Hepatic stellate cell (primary cell): ENCODE results near the gene GPATCH2.
"Not testable (repeated sequence)": the region's sequence is repeated elsewhere in the genome, so short reads cannot be mapped to it uniquely, and the experiment has no call there.

Experiments used
- DNase-seq: peaks from one replicate; pipeline ENCODE4 v3.0.0; 2011; ENCODE audit warnings: low spot score

GPATCH2 gene

DNA sequence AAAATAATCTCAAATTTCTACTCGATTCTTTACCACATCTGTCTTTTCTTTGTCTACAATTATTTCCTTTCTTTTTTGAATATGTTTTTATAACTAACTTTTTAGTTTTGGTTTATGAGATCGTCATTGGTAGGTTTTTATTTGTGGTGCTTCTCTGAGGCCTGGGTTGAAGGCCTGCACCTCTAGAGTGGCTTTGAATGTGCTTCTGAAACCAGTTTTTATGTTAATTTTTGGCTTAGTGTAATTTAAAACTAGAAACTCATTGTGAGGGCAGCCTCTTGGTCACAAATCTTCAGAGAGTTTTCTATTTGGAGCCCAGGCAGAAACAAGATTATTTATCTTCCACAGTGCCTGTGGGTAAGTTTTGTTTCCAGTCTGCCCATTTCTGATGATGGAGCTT is 187.0 kb downstream of the GPATCH2 start:
- no peak for DNase-seq

DNA sequence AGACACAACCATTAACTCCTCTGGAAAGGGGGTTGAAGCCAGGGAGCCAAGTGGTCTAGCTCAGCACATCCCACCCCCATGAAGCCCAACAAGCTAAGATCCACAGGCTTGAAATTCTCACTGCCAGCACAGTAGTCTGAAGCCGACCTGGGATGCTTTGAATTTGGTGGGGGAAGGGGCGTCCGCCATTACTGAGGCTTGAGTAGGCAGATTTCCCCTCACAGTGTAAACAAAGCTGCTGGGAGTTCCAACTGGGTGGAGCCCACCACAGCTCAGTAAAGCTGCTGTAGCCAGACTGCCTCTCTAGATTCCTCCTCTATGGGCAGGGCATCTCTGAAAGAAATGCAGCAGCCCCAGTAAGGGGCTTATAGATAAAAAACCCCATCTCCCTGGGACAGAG is 193.5 kb downstream of the GPATCH2 start:
- no peak for DNase-seq

DNA sequence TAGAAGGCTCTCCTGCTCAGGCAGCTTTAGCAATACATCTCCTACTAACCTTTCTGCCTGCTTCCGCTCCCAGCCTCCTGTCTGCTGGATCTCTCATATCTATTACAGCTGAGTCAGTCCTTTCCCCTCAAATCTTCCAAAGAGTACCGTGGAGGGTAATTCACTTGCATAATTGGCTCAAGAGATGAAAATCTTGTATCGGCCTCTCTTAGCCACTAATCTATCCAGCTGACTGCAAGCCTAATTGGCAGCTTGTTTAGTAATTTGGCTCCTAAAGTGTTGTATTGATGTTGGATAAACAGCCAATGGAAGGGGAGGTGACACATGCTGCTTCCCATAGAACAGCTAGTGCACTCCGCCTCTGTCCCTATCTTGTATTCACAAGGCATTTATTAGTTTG is 195.7 kb downstream of the GPATCH2 start:
- no peak for DNase-seq

DNA sequence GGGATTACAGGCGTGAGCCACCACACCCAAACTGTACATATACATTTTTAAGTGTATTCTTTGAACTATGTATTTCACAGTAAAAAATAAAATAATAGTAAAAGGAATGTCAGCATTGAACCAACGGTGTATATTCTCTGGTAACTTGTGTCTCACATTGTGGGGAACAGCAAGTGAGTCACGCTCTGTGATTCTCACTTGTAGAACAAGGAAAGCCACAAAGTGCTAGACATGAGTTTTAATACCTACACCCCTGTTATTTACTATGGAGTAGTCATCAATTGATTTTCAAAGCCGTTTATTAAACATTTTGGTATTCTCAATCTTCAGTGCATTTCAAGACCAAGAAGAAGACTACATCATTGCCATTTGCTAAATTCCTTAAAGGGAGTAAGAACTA is 197.2 kb downstream of the GPATCH2 start:
- no peak for DNase-seq

DNA sequence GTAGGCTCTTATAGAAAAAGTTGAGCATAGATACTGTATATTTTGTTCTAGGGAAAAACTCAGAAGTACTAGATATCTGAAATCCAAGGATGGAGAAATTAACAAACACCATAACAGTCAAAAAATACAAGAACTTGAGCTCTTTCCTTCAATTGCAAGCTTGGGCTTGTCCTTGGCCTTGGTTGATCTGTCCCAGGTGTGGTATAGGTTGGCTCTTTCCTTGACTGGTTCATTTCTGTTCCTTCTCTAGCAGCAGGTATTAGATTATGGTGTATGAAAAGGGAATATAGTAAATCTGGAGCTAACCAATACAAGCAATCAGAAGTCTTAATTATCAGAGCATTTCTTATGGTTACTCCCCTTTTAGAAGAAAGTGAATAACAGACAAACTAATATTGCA is 198.6 kb downstream of the GPATCH2 start:
- no peak for DNase-seq

DNA sequence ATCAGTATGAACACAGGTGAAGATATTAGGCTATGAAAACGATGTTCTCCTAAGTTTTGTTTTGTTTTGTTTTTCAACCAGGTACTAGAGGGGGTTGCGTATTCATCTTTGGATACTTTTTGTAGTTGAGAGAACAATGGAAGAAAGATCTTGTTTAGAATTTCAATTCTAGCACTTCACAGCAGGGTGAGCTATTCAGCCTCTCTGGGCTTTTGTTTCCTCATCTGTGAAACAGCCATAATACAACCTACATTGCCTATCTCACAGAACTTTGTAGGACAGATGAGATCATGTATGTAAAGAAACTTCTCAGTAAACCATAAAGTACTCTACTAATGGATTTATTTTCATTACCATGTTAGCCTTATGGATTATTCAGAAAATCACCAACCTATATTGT is 199.5 kb downstream of the GPATCH2 start:
- DNase-seq = no peak

DNA sequence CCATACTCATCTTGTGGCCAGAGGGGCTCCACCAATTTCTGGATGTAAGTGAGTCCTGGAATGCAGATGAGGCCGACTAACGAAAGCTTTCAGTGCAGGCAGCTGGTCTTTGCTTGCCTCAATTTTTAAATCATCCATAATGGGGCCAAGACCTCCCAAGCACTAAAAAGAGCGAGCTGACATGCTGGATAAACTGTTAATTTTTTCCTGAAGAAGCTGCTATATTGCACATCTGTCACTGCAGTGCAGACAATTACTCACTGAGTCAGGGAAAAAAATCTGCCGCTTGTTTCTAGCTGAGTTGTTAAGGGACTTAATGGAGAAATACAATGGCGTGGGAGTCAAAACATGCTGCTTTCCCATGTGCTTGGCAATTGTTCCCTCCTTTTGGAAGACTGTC is 205.5 kb downstream of the GPATCH2 start:
- no peak for DNase-seq

DNA sequence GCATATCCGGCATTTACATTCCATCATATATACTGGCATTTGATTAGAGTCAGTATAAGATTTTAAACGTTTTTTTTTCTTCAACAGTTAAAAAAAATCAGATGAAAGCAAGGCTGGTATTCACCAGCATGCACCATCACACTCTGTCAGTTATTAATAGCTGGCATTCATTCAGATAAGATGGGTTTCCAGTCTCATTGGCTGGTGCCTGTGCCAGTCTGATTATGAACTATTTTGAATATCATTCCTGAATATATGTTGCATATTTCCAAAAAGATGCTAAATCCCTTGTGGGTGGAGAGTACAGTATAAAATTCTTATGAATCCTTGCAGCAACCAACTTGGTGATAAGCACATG is 211.7 kb downstream of the GPATCH2 start:
- DNase-seq = no peak

DNA sequence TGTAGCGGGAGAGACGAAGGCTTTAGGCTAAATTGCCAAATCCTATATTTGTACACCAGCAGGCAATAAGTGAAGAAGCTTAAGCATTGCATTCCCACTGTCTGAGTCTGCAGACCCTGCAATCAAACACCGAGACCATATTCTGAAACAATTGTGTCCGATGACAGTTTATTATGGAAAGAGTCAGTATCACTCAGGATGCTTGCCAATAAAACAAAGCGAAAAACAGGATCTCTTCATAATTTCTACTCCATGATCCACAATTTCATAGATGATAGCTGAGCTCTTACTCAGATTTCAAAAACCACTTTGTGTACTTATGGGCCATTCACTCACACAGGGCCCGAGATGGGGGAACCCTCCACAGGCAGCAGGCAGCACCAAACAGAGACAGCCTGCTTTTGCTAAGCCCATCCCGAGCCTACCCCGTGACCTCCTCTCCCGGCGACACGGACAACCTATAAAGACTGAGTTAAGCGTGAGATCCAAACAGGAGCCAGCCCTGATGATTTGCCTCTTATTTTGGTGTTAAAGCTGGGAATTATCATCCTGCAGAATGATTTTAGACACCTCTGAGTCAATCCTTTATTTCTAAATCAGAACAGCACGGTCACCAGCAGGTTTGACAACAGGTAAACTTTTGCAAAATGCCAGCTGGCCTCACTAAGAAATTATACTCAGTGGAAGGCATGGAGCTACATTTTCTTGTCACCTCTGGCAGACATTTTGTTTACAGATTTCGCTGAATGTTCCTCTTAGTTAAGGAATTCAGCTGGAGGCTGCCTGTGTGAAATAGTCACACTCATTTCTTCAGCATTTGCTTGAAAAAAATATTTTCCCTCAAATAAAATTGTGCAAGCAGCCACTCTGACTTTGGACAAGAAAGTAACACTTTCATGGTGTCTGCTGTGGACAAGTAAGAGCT is 212.4 kb downstream of the GPATCH2 start:
- DNase-seq = no peak

DNA sequence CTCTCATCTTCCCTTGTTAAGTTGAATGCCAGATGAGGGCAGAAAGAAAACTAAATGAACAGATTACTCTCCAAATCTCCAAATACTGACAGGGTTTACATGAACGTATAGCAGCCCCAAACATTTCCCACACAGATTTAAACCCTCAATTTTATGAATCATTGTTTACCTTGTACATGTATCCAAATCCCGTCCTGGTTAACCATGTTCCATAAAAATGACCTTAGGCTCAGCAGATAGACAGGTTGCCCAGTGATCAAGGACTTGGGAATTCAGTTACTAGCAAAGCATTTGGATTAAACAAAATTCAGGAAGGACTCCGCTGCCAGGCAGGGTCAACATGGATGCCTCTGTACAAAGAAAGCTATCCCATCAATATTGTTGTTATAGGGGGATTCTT is 213.5 kb downstream of the GPATCH2 start:
- no peak for DNase-seq

DNA sequence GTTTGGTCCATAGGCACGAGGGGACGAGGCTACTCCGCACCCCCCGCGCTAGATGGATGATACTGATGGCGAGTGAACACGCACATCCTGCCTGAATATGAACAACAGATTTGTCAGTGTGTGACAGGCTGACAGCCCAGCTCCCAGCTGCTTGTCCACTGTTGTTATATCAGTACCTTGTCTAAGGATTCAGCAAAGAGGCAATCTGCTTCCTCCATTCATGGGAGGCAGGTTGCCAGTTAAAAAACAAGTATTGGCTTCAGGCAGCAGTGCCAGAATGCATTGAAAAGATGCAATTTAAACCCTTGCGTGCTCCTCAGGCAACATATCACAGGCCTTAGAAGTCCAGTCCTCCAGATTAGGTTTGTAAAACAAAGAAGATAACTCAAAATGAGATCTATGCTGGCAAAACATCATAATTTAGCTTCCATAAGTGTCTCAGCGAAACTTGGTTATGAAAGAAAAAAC is 223.3 kb downstream of the GPATCH2 start:
- no peak for DNase-seq

DNA sequence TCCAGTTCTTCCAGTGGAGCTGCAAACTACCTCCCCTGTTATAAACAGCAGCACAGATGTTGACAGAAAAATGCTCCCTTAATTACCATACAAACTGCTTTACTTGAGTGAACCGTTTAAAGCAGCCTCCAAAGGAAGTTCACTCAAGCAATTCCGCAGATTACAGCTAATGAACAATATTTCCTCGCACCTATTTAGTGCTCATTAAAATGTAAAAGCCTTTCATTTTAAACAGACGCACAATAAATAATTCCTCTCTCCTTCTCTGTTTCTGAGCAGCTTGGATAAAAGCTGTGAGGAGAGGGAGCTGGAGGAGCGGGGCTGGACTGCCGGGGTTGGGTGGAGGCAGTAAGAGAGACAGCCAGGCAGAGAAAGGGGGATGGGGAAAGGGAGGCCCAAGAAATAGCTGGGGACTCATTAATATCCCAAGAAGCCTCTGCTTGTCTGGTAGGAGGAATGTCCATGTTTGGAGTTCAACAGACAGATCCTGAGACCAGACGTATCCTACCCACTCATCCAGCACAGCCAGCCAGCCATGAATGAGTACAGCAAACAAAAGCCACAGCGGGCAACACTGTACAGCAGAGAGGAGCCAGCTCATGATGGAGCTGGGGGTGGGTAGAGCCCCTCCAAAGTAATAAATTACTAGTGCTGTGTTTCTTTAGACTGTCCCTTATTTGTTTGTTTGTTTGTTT is 227.7 kb downstream of the GPATCH2 start:
- DNase-seq = no peak

DNA sequence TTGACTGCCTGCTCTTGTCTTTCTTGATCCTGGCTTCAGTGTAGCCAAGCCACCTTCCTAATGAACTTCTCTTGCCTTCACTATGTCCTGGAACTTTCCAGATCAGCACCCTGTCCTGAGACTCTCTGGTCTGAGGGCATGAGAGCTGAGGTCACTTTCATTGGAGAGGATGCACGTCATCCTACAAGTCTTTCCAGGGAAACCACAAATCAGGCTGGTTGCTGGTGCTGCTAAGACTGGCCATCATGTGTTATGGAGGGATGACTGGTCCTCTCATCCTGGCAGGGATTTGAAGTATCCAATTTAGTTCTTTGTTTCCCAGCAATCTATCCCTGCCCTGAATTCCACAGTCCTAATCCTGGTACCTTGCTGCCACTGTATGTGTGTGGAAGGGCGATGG is 228.6 kb downstream of the GPATCH2 start:
- DNase-seq = no peak

DNA sequence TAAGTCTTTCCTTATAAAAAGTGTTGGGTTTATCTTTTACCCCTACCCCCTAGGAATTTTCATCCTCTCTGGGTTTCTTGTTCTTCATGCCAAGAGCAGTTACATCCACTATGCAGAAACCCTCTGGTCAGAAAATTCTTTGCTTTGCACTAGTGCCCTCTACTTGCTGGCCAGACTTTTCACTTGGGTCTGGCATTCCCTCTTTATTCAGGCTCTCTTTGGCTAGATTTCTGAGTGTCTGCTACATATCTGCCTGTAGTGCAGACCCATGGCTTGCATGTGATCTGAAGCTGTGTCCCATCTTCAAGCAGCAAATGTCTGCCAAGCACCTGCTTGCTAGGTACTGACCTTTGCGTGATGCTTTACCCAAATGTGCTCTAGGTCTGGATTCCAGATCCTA is 237.0 kb downstream of the GPATCH2 start:
- DNase-seq = no peak

DNA sequence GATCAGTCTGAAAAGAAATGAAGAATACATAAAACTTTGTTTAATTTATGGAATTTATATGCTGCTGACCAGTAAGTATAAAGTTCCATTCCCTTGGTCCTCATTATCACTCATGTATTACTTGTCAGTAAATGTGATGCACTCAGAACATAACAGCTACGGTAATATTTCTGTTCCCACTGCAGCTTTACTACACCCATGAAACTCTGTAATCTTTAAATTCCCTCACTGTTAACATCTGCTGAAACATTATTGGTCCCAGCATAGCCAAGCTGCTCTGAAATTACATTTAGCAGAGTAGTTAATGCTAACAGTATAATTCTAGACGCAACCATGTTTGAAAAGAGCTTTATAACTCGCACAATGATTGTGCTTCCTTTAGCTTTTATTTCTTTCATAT is 238.4 kb downstream of the GPATCH2 start:
- DNase-seq = no peak

DNA sequence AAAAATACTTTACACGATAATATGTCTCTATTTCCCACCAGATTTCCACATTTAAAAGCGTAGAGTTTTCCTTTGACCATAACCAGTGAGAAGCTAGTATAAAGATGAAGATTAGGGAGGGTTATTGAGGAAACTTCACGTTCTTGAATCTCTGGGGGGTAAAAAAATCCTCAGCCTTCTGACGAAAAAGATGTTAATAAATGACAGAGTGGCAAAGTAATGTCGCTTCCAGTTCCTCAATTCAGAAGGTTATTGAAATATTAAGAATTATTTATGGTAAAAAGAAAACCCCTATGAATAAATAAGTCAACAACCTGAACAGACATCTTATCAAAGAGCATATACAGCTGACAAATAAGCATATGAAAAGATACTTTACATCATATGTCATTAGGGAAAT is 241.0 kb downstream of the GPATCH2 start:
- DNase-seq = no peak

DNA sequence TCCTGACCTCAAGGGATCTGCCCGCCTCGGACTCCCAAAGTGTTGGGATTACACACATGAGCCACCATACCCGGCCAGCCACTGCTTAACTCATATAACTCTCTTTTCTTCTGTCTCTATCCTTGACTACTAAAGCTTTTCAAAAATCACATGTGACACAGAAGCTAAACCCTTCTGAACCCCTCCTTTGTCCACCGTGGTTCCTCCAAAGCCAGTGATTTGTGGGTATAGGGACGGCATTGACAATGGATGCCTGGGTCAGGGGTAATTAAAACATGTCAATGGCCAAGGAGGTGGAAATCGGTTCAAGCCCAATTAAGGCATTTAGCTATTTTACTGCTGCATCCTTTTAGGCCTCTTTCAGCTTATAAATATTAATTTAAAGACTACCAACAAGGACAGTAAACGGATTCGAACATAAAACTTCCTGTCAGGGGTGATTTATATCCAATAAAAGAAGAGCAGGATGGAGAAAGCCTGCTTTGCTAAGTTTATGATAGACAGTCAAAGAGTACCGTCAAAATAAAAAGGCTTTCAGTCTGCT is 242.3 kb downstream of the GPATCH2 start:
- DNase-seq = no peak

DNA sequence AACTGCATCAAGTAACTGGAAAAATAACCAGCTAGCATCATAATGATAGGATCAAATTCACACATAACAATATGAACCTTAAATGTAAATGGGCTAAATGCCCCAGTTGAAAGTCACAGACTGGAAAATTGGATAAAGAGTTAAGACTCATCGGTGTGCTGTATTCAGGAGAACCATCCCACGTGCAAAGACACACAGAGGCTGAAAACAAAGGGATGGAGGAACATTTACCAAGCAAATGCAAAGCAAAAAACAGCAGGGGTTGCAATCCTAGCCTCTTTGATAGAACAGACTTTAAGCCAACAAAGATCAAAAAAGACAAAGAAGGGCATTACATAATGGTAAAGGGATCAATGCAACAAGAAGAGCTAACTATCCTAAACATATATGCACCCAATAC is 249.1 kb downstream of the GPATCH2 start:
- DNase-seq = not testable (repeated sequence)

DNA sequence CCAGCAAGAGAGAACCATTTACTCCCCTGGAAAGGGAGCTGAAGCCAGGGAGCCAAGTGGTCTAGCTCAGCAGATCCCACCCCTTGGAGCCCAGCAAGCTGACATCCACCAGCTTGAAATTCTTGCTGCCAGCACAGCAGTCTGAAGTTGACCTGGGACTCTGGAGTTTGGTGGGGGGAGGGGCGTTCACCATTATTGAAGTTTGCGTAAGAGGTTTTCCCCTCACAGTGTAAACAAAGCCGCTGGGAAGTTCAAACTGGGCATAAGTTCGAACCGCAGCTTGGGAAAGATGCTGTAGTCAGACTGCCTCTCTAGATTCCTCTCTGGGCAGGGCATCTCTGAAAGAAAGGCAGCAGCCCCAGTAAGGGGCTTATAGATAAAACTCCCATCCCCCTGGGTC is 251.1 kb downstream of the GPATCH2 start:
- DNase-seq = not testable (repeated sequence)

DNA sequence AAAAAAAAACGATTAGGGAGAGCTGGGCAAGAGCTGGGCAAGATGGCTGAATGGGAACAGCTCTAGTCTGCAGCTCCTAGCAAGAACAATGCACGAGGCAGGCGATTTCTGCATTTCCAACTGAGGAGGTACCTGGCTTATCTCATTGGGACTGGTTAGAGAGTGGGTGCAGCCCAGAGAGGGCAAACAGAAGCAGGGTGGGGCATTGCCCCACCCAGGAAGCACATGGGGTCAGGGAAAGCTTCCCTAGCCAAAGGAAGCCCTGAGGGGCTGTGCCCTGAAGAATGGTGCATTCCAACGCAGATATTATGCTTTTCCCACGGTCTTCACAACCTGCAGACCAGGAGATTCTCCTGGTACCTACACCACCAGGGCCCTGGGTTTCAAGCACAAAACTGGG is 251.6 kb downstream of the GPATCH2 start:
- DNase-seq = no peak
